Choroid plexus epithelial cell (primary cell): ENCODE results near the gene JSRP1.
A peak's percentile ranks its signal among the peaks of the same experiment; 100 is the strongest.

ENCODE experiments used
- DNase-seq: peaks from one replicate; pipeline ENCODE4 v3.0.0-alpha.2; 2010; ENCODE audit warnings: low read depth
- H3K4me3 ChIP-seq: 2 replicates; pipeline ENCODE4 v1.5.1; 2011; ENCODE audit warnings: low read depth, mild to moderate bottlenecking, control low read depth, low read length, moderate library complexity
- TF ChIP-seq, protein P1 (sequence below): conservative IDR thresholded peaks from 2 replicates; pipeline ENCODE4 v1.5.1; 2011; ENCODE audit warnings: low read depth, mild to moderate bottlenecking, control low read depth, inconsistent platforms, low read length, moderate library complexity

Gene JSRP1

DNA sequence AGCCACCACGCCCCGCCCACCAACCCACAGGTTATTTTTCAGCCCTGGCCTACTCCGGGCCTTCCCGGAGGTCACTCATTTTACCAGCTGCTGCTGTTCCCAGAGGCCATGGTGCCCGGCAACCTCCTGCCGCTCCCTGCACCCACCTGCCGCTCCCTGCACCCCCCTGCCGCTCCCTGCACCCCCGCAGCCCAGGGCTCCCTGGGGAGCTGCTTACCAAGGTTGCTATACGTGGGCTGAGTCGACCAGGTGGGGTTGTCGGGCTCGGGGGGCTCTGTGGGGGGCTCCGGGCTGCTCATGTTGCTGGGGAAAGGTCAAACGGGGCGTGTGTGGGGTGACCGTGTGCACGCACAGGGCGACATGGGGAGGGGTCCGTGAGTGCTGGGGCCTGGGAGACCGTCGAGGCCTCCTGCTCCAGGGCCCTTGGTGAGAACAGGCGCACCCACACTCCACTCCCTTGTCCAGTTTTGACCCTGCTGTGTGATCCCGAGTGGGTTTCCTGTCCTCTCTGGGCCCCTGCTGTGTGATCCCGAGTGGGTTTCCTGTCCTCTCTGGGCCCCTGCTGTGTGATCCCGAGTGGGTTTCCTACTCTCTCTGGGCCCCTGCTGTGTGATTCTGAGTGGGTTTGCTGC lies 24.5 kb upstream of the JSRP1 start:
- no peak for DNase-seq
- H3K4me3 ChIP-seq = no peak overlapping the region
- TF ChIP-seq, protein P1, sequence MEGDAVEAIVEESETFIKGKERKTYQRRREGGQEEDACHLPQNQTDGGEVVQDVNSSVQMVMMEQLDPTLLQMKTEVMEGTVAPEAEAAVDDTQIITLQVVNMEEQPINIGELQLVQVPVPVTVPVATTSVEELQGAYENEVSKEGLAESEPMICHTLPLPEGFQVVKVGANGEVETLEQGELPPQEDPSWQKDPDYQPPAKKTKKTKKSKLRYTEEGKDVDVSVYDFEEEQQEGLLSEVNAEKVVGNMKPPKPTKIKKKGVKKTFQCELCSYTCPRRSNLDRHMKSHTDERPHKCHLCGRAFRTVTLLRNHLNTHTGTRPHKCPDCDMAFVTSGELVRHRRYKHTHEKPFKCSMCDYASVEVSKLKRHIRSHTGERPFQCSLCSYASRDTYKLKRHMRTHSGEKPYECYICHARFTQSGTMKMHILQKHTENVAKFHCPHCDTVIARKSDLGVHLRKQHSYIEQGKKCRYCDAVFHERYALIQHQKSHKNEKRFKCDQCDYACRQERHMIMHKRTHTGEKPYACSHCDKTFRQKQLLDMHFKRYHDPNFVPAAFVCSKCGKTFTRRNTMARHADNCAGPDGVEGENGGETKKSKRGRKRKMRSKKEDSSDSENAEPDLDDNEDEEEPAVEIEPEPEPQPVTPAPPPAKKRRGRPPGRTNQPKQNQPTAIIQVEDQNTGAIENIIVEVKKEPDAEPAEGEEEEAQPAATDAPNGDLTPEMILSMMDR = no peak

DNA sequence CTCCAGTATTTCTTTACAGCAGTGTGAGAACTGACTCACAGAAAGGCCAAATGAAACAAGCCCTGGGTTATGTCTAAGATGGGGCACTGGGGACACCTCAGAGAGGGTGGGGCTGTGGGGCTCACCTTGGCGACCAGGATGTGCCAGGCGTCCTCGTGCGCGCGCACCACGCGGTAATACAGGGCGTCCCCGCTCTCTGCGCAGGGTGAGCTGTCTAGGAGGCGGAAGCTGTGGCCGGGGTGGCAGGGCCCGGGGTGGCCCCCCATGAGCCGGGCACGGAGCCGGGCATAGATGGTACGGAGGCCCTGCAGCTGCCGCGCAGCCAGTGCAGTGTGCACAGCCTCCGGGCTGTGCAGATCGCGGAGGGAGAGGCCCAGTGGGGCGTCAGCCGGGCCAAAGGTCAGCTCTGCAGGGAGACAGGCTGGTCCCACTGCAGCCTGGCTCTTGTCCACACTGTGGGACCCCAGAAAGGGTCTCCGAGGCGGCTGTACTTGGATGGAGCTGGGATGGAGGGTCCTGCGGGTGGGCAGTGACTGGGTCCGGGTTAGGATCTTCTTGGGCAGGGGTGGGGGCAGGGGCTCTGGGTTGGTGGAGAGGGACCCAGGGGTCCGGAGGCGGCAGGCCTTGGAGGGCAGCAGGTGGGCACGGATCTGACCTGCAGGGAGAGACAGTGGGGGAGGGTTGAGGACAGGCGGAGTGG lies 22.4 kb upstream of the JSRP1 start:
- DNase-seq = no peak
- H3K4me3 ChIP-seq = no peak overlapping the region
- TF ChIP-seq, protein P1 = no peak

DNA sequence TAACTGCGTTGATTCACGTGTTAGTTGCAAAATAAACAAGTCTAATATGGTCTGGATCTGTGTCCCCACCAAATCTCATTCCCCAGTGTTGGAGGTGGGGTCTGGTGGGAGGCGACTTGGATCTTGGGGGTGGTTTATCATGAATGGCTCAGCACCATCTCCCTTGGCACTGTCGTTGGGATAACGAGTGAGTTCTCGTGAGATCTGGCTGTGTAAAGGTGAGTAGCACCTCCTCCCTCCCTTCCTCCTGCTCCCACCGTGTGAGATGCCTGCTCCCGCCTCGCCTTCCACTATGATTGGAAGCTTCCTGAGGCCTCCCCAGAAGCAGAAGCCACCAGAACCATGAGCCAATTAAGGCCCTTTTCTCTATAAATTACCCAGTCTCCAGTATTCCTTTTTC lies 20.9 kb upstream of the JSRP1 start:
- DNase-seq = no peak
- TF ChIP-seq, protein P1 = no peak
- H3K4me3 ChIP-seq = no peak overlapping the region

DNA sequence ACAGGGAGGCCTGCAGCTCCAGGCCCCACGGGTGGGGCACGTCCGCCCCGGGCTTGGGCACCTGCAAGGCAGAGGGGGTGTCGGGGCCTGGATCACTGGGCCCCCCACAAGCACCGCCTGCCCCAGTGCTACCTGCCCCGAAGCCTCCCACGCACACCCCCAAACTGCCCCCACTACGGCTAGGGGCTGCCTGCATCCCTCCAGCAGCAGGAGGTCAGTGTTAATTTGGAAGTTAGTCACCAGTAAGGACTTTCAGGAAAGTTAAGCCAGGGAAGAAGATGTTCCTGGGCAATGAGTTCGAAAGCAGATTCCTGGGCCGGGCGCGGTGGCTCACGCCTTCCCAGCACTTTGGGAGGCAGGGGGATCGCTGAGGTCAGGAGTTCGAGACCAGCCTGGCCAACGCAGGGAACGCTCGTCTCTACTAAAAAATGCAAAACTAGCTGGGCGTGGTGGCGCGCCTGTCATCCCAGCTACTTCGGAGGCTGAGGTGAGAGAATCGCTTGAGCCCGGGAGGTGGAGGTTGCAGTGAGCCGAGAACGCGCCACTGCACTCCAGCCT lies 20.3 kb upstream of the JSRP1 start:
- DNase-seq = no peak
- TF ChIP-seq, protein P1 = no peak
- no peak overlapping the region for H3K4me3 ChIP-seq

DNA sequence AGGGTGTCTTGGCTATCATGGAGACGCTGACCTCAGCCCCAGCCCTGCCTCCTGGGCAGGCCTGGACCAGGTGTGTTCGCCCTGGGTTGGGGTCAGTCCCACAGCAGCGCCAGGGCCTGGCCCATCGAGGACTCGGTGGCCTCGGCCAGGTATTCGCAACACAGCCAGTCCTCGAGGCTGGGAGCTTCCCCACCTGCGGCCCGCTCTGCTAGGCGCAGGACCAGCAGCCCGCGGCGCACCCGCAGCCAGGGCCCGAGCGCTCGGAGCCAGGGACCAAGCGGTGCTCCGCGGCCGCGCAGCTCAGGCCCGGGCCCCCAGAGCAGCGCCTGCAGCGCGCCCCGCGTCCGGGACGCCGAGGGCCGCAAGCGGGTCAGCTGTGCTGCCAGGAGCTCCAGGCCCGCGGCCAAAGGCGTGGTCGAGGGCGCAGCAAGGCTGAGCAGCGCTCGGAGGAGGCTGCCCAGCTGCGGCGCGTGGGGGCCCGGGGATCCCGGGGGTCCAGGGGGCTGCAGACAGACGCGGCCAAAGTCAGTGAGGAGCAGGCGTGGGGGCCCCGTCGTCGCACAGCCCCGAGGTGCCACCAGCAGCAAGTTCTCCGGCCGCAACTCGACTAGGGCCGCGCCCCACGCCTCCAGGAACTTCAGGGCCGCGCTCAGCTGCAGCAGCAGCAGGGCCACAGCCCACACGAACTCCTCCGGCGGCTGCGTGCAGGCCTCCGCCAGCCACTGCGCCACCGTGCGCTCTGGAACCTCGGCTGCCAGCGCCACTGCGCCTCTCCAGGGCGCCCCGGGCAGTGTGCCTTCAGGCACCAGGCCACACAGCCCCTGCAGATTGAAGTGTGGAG lies 19.6 kb upstream of the JSRP1 start:
- TF ChIP-seq, protein P1 = no peak
- no peak for DNase-seq
- H3K4me3 ChIP-seq = no peak overlapping the region

DNA sequence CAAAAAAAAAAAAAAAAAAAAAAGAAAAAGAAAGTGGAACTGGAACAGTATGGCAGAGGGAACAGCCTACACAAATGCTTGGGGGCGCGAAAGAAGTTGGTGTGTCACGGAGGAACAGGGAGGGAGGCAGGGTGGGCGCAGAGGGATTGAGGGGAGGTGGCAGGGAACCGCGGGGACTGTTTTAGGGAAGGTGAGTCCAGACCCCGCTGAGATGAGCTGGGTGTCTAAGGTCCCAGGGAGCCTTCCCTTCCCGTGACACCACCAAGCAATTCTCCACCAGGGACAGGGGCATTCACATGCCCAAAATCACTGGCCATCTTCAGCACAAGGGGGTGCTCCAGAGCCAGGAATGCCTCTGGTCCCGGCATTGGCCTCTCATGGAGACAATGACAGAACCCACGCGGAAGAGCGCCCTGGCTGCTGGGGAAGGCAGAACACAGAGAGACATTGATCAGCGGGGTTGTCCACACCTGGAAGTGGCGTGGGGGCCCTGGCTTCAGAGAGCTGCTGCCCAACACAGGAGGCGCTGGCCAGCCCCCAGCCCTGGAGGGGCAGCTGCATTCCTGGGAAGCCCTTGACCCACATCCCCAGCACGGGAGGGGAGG lies 18.8 kb upstream of the JSRP1 start:
- H3K4me3 ChIP-seq = no peak overlapping the region
- TF ChIP-seq, protein P1 = peak; percentile 76
- peak; percentile 70 for DNase-seq
